ENCODE results near the gene CREG1.
"Not testable (repeated sequence)": the region's sequence is repeated elsewhere in the genome, so short reads cannot be mapped to it uniquely, and the experiment has no call there.

CREG1 gene

GRCh38 chr1:167565922-167566321 is 12.4 kb upstream of the CREG1 start:
- no peak overlapping the region for H3K4me3 ChIP-seq (replicated peaks in 1 of 2; ENCODE audit: low read depth in 2 of 2, low read length in 2 of 2)

GRCh38 chr1:167564612-167565270 is 11.2 kb upstream of the CREG1 start:
- no peak for TF ChIP-seq CTCF (IDR thresholded peaks at IDR 0.05; ENCODE audit: low read depth, low read length)
- no peak overlapping the region for H3K4me3 ChIP-seq (replicated peaks in 1 of 2; ENCODE audit: low read depth in 2 of 2, low read length in 2 of 2)
- DNase-seq (ENCODE audit: low read depth in 2 of 2) = peak in 1 of 2 donors; percentile 15

More at GRCh38 chr1:167565922-167566321, 12.4 kb upstream of the CREG1 start:
- TF ChIP-seq CTCF (IDR thresholded peaks at IDR 0.05; ENCODE audit: low read depth, low read length) = no peak
- DNase-seq (ENCODE audit: low read depth in 2 of 2) = no peak

GRCh38 chr1:167563579-167564246 is 10.2 kb upstream of the CREG1 start:
- no peak for TF ChIP-seq CTCF (IDR thresholded peaks at IDR 0.05; ENCODE audit: low read depth, low read length)
- DNase-seq (ENCODE audit: low read depth in 2 of 2) = no peak
- no peak overlapping the region for H3K4me3 ChIP-seq (replicated peaks in 1 of 2; ENCODE audit: low read depth in 2 of 2, low read length in 2 of 2)

GRCh38 chr1:167562702-167563101 is 9.1 kb upstream of the CREG1 start:
- no peak for TF ChIP-seq CTCF (IDR thresholded peaks at IDR 0.05; ENCODE audit: low read depth, low read length)
- DNase-seq (ENCODE audit: low read depth in 2 of 2) = peak; percentile 21 to 77

GRCh38 chr1:167561753-167562152 is 8.2 kb upstream of the CREG1 start:
- H3K4me3 ChIP-seq (replicated peaks in 1 of 2; ENCODE audit: low read depth in 2 of 2, low read length in 2 of 2) = no peak overlapping the region
- DNase-seq (ENCODE audit: low read depth in 2 of 2) = no peak
- TF ChIP-seq CTCF (IDR thresholded peaks at IDR 0.05; ENCODE audit: low read depth, low read length) = no peak

More at GRCh38 chr1:167562702-167563101, 9.1 kb upstream of the CREG1 start:
- no peak overlapping the region for H3K4me3 ChIP-seq (replicated peaks in 1 of 2; ENCODE audit: low read depth in 2 of 2, low read length in 2 of 2)

GRCh38 chr1:167555971-167556714 is 2.6 kb upstream of the CREG1 start:
- DNase-seq (ENCODE audit: low read depth in 2 of 2) = peak; percentile 85
- no peak overlapping the region for H3K4me3 ChIP-seq (replicated peaks in 1 of 2; ENCODE audit: low read depth in 2 of 2, low read length in 2 of 2)
- peak; percentile 75 for TF ChIP-seq CTCF (IDR thresholded peaks at IDR 0.05; ENCODE audit: low read depth, low read length)

GRCh38 chr1:167555072-167555471 is 1.5 kb upstream of the CREG1 start:
- not testable (repeated sequence) for H3K4me3 ChIP-seq (replicated peaks in 1 of 2; ENCODE audit: low read depth in 2 of 2, low read length in 2 of 2); DNase-seq (ENCODE audit: low read depth in 2 of 2)
